GM21528 (cell line): ENCODE results near the gene OPN1MW3.
"Not testable (repeated sequence)": the region's sequence is repeated elsewhere in the genome, so short reads cannot be mapped to it uniquely, and the experiment has no call there.

Experiments
- ATAC-seq: cut with Tn5 transposase; IDR thresholded peaks from one replicate; pipeline ENCODE4 v1.9.1; 2021; ENCODE audit warnings: mild to moderate bottlenecking, moderate library complexity; ENCODE audit not compliant: unreplicated experiment, low FRiP score

OPN1MW3 gene

GRCh38 chrX:154295664-154296310 is 38.4 kb downstream of the OPN1MW3 start, which contains the start of gene TKTL1:
TKTL1 (plus strand) TSS chrX:154295795; CDS start chrX:154295860, 65 bp downstream.
- ATAC-seq: no peak

GRCh38 chrX:154296731-154297130 is 39.3 kb downstream of the OPN1MW3 start:
- no peak for ATAC-seq

GRCh38 chrX:154298312-154298711 is 40.9 kb downstream of the OPN1MW3 start:
- ATAC-seq: no peak

- ATAC-seq: no peak
Observed at GRCh38 chrX:154300816-154301215, 43.4 kb downstream of the OPN1MW3 start.

- ATAC-seq: not testable (repeated sequence)
Observed at GRCh38 chrX:154302998-154303397, 45.6 kb downstream of the OPN1MW3 start.

GRCh38 chrX:154303476-154303875 is 46.1 kb downstream of the OPN1MW3 start:
- ATAC-seq: no peak

GRCh38 chrX:154304846-154305245 is 47.5 kb downstream of the OPN1MW3 start:
- no peak for ATAC-seq

GRCh38 chrX:154305541-154306205 is 48.3 kb downstream of the OPN1MW3 start:
- ATAC-seq: no peak

GRCh38 chrX:154307202-154307601 is 49.8 kb downstream of the OPN1MW3 start:
- ATAC-seq: no peak

GRCh38 chrX:154308108-154308946 is 50.9 kb downstream of the OPN1MW3 start:
- ATAC-seq: no peak

GRCh38 chrX:154309041-154309775 is 51.8 kb downstream of the OPN1MW3 start:
- no peak for ATAC-seq

GRCh38 chrX:154310616-154311536 is 53.5 kb downstream of the OPN1MW3 start:
- ATAC-seq: no peak

GRCh38 chrX:154312116-154312515 is 54.7 kb downstream of the OPN1MW3 start:
- ATAC-seq: no peak

GRCh38 chrX:154313147-154313546 is 55.8 kb downstream of the OPN1MW3 start:
- no peak for ATAC-seq

GRCh38 chrX:154315416-154315815 is 58.0 kb downstream of the OPN1MW3 start:
- ATAC-seq: no peak

- no peak for ATAC-seq
Observed at GRCh38 chrX:154317391-154317995, 60.1 kb downstream of the OPN1MW3 start.

- no peak for ATAC-seq
Observed at GRCh38 chrX:154320406-154320805, 63.0 kb downstream of the OPN1MW3 start.
